Cardiac muscle cell (in vitro differentiated cells and primary cell): Measurements from ENCODE around the gene PIP4K2C. TPM values are rescaled to one million over a fixed set of nuclear protein-coding genes. Genes with fewer than 3 reads are reported as not detected.
"Not testable (repeated sequence)": the region's sequence is repeated elsewhere in the genome, so short reads cannot be mapped to it uniquely, and the experiment has no call there.

Experiments used
- DNase-seq, 2 donors: peaks; one replicate each; pipeline versions ENCODE4 v3.0.0 to v3.0.0-alpha.2; 2010 to 2017; ENCODE audit warnings: low read depth in 1 of 2, low spot score in 1 of 2
- H3K27ac ChIP-seq: fragments of 200-600 bp; sonication (generic); 2 replicates; pipeline ENCODE4 v1.5.1; 2016
- H3K27me3 ChIP-seq: fragments of 200-600 bp; sonication (generic); 2 replicates; pipeline ENCODE4 v1.6.0; 2016; ENCODE audit warnings: control low read depth
- H3K36me3 ChIP-seq: fragments of 200-600 bp; sonication (generic); 2 replicates; pipeline ENCODE4 v1.5.1; 2016; ENCODE audit warnings: control low read depth
- H3K4me1 ChIP-seq: fragments of 200-600 bp; sonication (generic); 2 replicates; pipeline ENCODE4 v1.8.1; 2017; ENCODE audit warnings: low read depth, mild to moderate bottlenecking, mixed run types
- H3K4me3 ChIP-seq: fragments of 200-600 bp; sonication (generic); 2 replicates; pipeline ENCODE4 v1.5.1; 2016; ENCODE audit warnings: mild to moderate bottlenecking
- H3K9me3 ChIP-seq: fragments of 200-600 bp; sonication (generic); 2 replicates; pipeline ENCODE4 v1.5.1; 2017; ENCODE audit warnings: low read depth, mild to moderate bottlenecking, control low read depth
- polyA plus RNA-seq: library from polyadenylated mRNA; unstranded; fragments of >200 nt; fragmentation: Nextera tagmentation; extraction: Ambion mirVana; gene quantifications from 2 replicates; pipeline ENCODE4 v1.2.1, GENCODE V29; 2016
- total RNA-seq: library from RNA; depleted of rRNA; stranded (reverse); fragments of >200 nt; gene quantifications from 2 replicates; pipeline ENCODE4 v1.2.3, GENCODE V29; 2016
- TF ChIP-seq, protein P1 (sequence below): IDR thresholded peaks from 2 replicates; pipeline ENCODE4 v1.5.1; 2012; ENCODE audit warnings: low read depth, mild to moderate bottlenecking, low read length

The PIP4K2C gene
- total and polyA plus RNA-seq, 2 experiments from 2014 or later, result 15.1 to 25.5 TPM

DNA sequence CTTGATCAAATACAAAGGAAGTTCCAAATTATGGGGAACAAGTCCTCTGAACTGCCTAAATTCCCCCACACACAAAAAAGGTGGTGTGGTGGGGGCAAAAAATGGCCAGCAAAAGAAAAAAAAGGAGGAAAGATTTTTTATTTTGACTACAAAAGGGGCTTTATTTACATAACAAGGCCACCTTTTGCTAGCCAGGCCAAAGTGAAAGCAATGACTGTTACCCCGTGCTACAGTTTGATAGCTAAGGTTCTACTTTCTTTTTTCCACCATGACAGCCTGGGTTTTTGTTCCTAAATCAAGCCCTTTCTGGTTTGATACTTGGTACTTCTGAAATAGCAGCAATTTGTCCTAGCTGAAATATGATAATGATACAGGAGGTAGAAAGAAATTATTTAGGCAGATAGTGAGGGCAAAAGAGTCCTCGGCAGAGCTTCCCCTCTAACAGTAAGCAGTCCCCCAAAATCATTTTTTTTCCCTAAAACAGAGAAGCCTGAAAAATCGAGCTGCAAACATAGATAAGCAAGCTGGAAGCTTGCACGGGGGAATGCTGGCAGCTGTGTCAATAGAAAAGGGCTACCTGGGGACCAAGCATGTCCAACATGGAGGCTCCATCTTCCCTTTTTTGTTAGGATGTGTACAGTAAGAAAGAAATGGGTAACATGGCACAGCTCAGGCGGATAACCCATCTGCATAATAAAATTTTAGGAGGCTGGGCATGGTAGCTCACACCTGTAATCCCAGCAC lies 50.9 kb downstream of the PIP4K2C start:
- Histone ChIP-seq H3K4me3 (no peak overlapping the region), H3K27me3 (peaks cover 29% of the 10 kb centered on the region), H3K4me1 (no peaks in the 10 kb centered on the region), H3K27ac (no peak overlapping the region), H3K36me3 (no peaks in the 10 kb centered on the region), H3K9me3 (no peaks in the 10 kb centered on the region)
- TF ChIP-seq, protein P1, sequence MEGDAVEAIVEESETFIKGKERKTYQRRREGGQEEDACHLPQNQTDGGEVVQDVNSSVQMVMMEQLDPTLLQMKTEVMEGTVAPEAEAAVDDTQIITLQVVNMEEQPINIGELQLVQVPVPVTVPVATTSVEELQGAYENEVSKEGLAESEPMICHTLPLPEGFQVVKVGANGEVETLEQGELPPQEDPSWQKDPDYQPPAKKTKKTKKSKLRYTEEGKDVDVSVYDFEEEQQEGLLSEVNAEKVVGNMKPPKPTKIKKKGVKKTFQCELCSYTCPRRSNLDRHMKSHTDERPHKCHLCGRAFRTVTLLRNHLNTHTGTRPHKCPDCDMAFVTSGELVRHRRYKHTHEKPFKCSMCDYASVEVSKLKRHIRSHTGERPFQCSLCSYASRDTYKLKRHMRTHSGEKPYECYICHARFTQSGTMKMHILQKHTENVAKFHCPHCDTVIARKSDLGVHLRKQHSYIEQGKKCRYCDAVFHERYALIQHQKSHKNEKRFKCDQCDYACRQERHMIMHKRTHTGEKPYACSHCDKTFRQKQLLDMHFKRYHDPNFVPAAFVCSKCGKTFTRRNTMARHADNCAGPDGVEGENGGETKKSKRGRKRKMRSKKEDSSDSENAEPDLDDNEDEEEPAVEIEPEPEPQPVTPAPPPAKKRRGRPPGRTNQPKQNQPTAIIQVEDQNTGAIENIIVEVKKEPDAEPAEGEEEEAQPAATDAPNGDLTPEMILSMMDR, result no peak
- no peak for DNase-seq

DNA sequence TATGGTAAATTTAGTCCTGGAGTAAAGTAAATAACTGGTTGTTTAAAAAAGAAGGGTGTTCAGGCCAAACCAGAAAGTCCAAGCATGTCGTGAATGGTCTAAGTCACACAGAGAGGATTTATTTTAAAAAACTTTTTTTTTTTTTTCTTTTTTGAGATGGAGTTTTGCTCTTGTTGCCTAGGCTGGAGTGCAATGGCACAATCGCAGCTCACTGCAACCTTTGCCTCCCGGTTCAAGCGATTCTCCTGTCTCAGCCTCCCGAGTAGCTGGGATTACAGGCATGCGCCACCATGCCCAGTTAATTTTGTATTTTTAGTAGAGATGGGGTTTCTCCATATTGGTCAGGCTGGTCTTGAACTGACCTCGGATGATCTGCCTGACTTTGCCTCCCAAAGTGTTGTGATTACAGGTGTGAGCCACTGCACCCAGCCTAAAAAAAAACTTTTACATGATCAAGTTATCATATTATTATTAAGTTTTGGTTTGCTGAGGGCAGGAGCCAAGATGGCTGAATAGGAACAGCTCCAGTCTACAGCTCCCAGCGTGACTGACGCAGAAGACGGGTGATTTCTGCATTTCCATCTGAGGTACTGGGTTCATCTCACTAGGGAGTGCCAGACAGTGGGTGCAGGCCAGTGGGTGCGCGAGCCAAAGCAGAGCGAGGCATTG lies 55.1 kb downstream of the PIP4K2C start:
- not testable (repeated sequence) for H3K27ac ChIP-seq, H3K36me3 ChIP-seq, H3K9me3 ChIP-seq, H3K4me1 ChIP-seq, H3K27me3 ChIP-seq, H3K4me3 ChIP-seq, DNase-seq

DNA sequence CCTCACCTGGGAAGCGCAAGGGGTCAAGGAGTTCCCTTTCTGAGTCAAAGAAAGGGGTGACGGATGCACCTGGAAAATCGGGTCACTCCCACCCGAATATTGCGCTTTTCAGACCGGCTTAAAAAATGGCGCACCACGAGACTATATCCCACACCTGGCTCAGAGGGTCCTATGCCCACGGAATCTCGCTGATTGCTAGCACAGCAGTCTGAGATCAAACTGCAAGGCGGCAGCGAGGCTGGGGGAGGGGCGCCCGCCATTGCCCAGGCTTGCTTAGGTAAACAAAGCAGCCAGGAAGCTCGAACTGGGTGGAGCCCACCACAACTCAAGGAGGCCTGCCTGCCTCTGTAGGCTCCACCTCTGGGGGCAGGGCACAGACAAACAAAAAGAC lies 55.7 kb downstream of the PIP4K2C start:
- not testable (repeated sequence) for H3K4me3 ChIP-seq, H3K36me3 ChIP-seq, H3K4me1 ChIP-seq, DNase-seq, H3K9me3 ChIP-seq, H3K27me3 ChIP-seq, H3K27ac ChIP-seq

Other genes starting within 250 kb of the PIP4K2C start
- 27.4 and 59.9 TPM in 2 replicates for gene R3HDM2, start 160.1 kb upstream of the PIP4K2C start, total RNA-seq
- gene R3HDM2, start 160.1 kb upstream of the PIP4K2C start, polyA plus RNA-seq, result 23.3 and 41.8 TPM in 2 replicates
- gene INHBC, start 156.4 kb upstream of the PIP4K2C start, total RNA-seq, result 0.21 TPM in 1 of 2 replicates, not detected in the other
- 0.11 TPM in 1 of 2 replicates, not detected in the other for gene INHBC, start 156.4 kb upstream of the PIP4K2C start, polyA plus RNA-seq
- 0.25 and 0.74 TPM in 2 replicates for gene INHBE, start 135.9 kb upstream of the PIP4K2C start, total RNA-seq
- 0.23 TPM in 1 of 2 replicates, not detected in the other for gene INHBE, start 135.9 kb upstream of the PIP4K2C start, polyA plus RNA-seq
- gene GLI1, start 131.4 kb upstream of the PIP4K2C start, total RNA-seq, result 0.67 and 7.3 TPM in 2 replicates
- gene GLI1, start 131.4 kb upstream of the PIP4K2C start, polyA plus RNA-seq, result 0.79 TPM in 1 of 2 replicates, not detected in the other
- gene ARHGAP9, start 111.3 kb upstream of the PIP4K2C start, total RNA-seq, result 0.07 and 2.3 TPM in 2 replicates
- 0.61 TPM in 1 of 2 replicates, not detected in the other for gene ARHGAP9, start 111.3 kb upstream of the PIP4K2C start, polyA plus RNA-seq
- gene MARS1, start 103.1 kb upstream of the PIP4K2C start, total RNA-seq, result 76.7 and 333 TPM in 2 replicates
- 153 and 190 TPM in 2 replicates for gene MARS1, start 103.1 kb upstream of the PIP4K2C start, polyA plus RNA-seq
- gene DDIT3, start 70.7 kb upstream of the PIP4K2C start, total RNA-seq, result 30.2 and 44.2 TPM in 2 replicates
- gene DDIT3, start 70.7 kb upstream of the PIP4K2C start, polyA plus RNA-seq, result 33.8 and 51.3 TPM in 2 replicates
- 13.8 and 14.1 TPM in 2 replicates for gene MBD6, start 68.4 kb upstream of the PIP4K2C start, total RNA-seq
- gene MBD6, start 68.4 kb upstream of the PIP4K2C start, polyA plus RNA-seq, result 22.8 and 36.9 TPM in 2 replicates
- gene DCTN2, start 44.0 kb upstream of the PIP4K2C start, total RNA-seq, result 210 and 230 TPM in 2 replicates
- gene DCTN2, start 44.0 kb upstream of the PIP4K2C start, polyA plus RNA-seq, result 156 and 157 TPM in 2 replicates
- 0.36 and 0.49 TPM in 2 replicates for gene KIF5A, start 41.1 kb upstream of the PIP4K2C start, total RNA-seq
- gene KIF5A, start 41.1 kb upstream of the PIP4K2C start, polyA plus RNA-seq, result 0.05 and 0.11 TPM in 2 replicates
- 52.1 and 59.0 TPM in 2 replicates for gene DTX3, start 13.6 kb downstream of the PIP4K2C start, total RNA-seq
- gene DTX3, start 13.6 kb downstream of the PIP4K2C start, polyA plus RNA-seq, result 44.5 and 46.6 TPM in 2 replicates
- gene ARHGEF25, start 20.2 kb downstream of the PIP4K2C start, total RNA-seq, result 22.3 and 38.6 TPM in 2 replicates
- 2.0 and 3.5 TPM in 2 replicates for gene ARHGEF25, start 20.2 kb downstream of the PIP4K2C start, polyA plus RNA-seq
- 0.32 TPM in 1 of 2 replicates, not detected in the other for gene B4GALNT1, start 42.0 kb downstream of the PIP4K2C start, total RNA-seq
- gene B4GALNT1, start 42.0 kb downstream of the PIP4K2C start, polyA plus RNA-seq, result 0.29 TPM in 1 of 2 replicates, not detected in the other
- gene OS9, start 102.9 kb downstream of the PIP4K2C start, total RNA-seq, result 182 and 202 TPM in 2 replicates
- 122 and 134 TPM in 2 replicates for gene OS9, start 102.9 kb downstream of the PIP4K2C start, polyA plus RNA-seq
- gene AGAP2, start 147.6 kb downstream of the PIP4K2C start, total RNA-seq, result 0.33 and 0.49 TPM in 2 replicates
- gene AGAP2, start 147.6 kb downstream of the PIP4K2C start, polyA plus RNA-seq, result 0.05 and 0.10 TPM in 2 replicates
- 41.7 and 65.9 TPM in 2 replicates for gene TSPAN31, start 153.8 kb downstream of the PIP4K2C start, total RNA-seq
- gene TSPAN31, start 153.8 kb downstream of the PIP4K2C start, polyA plus RNA-seq, result 66.3 and 73.4 TPM in 2 replicates
- gene CDK4, start 161.1 kb downstream of the PIP4K2C start, total RNA-seq, result 75.8 and 137 TPM in 2 replicates
- 160 and 172 TPM in 2 replicates for gene CDK4, start 161.1 kb downstream of the PIP4K2C start, polyA plus RNA-seq
- gene MARCHF9, start 163.9 kb downstream of the PIP4K2C start, total RNA-seq, result 21.9 and 23.3 TPM in 2 replicates
- gene MARCHF9, start 163.9 kb downstream of the PIP4K2C start, polyA plus RNA-seq, result 9.0 and 11.7 TPM in 2 replicates
- 0.07 and 1.3 TPM in 2 replicates for gene CYP27B1, start 175.9 kb downstream of the PIP4K2C start, total RNA-seq
- 0.33 TPM in 1 of 2 replicates, not detected in the other for gene CYP27B1, start 175.9 kb downstream of the PIP4K2C start, polyA plus RNA-seq
- 8.1 and 11.9 TPM in 2 replicates for gene METTL1, start 180.9 kb downstream of the PIP4K2C start, total RNA-seq
- gene METTL1, start 180.9 kb downstream of the PIP4K2C start, polyA plus RNA-seq, result 20.0 and 21.6 TPM in 2 replicates
- 2.2 and 4.8 TPM in 2 replicates for gene EEF1AKMT3, start 181.4 kb downstream of the PIP4K2C start, total RNA-seq
- 3.7 and 3.9 TPM in 2 replicates for gene EEF1AKMT3, start 181.4 kb downstream of the PIP4K2C start, polyA plus RNA-seq
- 22.6 and 34.4 TPM in 2 replicates for gene TSFM, start 191.6 kb downstream of the PIP4K2C start, total RNA-seq
- 59.6 and 66.7 TPM in 2 replicates for gene TSFM, start 191.6 kb downstream of the PIP4K2C start, polyA plus RNA-seq
- gene AVIL, start 227.5 kb downstream of the PIP4K2C start, total RNA-seq, result 1.6 TPM in 2 replicates
- gene AVIL, start 227.5 kb downstream of the PIP4K2C start, polyA plus RNA-seq, result 1.7 and 2.9 TPM in 2 replicates